Activated CD4-positive, alpha-beta T cell treated with anti-CD3 and anti-CD28 coated beads, Interleukin-2, amount 50 U/mL, for 4 hours (primary cell): ENCODE data around the gene AK4.
"Not testable (repeated sequence)": the region's sequence is repeated elsewhere in the genome, so short reads cannot be mapped to it uniquely, and the experiment has no call there.

ENCODE experiments used
- DNase-seq, 2 experiments: peaks; one replicate each; pipeline ENCODE4 v3.0.0-alpha.2; 2020

The AK4 gene

DNA sequence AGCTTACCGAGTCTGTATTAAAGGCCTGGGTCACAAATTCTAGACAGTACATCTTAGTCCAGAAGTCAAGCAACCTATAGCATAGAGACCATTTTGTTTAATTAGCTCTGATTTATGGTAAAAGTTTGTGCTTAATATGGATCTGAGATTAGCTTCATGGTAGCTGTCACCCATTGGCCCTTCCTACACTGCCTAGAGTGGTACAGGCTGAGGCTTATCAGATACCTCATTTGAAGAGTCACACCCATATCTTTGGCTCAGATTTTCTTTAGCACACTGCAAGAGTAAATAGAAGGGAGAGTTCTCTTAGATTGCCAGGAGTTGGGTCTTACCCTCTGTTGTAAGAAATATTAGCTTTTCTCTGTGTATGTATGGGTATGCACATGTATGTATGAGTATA, 3.6 kb downstream of the AK4 start:
- DNase-seq: no peak

DNA sequence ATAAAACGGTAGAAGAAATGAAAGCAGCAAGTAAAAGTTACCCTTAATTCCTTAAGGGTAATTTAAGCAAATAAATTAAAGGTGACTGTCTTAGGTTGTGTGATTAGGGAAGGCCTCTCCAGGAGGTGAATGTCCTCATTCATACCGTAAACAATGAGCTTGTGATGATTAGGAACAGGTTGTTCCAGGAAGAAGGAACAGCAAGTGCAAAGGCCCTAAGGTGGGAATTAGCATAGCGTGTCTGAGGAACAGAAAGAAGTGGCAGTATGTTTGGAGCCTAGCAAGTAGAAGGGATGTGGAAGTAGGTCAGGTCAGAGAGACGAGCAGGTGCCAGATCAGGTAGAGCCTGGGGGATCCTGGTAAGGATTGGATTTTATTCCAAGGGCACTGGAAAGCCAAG, 5.6 kb downstream of the AK4 start:
- no peak for DNase-seq

DNA sequence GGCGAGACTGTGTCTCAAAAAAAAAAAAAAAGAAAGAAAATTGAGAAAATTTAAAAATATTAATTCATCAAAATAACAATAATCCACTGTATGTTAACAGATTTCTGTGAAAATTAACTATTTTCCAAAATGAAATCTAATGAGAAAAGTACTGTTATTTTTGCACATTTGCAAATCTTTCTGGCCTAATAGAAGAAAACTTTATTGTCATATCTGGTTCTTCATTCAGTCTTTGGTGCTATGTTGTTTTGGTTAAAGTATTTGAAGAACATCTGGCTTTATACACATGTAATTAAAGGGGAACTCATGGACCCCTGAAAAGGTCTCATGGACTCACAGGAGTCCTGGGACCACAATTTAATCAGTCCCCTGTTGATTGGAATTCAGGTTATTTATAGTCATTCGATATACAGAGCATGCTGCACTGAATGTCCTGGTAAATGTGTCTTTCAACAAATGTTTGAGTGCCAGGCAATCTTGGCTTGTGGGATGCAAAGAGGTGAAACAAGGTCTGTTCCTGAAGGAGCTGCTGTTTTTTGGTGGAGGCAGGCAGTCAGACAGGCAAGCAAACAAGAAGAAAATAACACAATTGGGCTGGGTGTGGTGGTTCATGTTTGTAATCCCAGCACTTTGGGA, 9.0 kb downstream of the AK4 start:
- DNase-seq: no peak

DNA sequence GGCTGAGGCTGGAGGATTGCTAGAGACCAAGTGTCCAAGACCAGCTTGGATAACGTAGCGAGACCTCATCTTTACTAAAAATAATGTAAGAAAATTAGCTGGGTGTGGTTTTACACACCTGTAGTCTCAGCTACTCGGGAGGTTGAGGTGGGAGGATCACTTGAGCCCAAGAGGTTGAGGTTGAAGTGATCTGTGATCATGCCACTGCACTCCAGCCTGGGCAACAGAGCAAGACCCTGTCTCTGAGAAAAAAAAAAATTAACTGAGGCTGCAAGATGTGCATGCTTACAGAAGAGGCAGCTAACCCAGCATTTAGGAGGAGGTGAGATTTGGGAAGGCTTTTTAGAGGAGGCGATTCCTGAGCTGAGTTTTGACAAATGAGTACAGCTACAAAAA, 9.5 kb downstream of the AK4 start:
- DNase-seq: no peak

DNA sequence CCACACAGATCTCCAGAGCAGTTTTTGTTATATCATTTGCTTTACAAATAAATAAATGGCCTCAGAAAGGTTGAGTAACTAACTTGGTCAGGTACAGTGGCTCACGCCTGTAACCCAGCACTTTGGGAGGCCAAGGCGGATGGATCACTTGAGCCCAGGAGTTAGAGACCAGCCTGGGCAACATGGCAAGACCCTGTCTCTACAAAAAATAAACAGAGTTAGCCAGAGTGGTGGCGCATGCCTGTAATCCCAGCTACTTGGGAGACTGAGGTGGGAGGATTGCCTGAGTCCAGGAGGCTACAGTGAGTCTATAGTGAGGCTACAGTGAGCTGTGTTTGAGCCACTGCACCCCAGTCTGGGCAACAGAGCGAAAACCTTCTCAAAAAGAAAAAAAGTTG, 11.3 kb downstream of the AK4 start:
- not testable (repeated sequence) for DNase-seq

DNA sequence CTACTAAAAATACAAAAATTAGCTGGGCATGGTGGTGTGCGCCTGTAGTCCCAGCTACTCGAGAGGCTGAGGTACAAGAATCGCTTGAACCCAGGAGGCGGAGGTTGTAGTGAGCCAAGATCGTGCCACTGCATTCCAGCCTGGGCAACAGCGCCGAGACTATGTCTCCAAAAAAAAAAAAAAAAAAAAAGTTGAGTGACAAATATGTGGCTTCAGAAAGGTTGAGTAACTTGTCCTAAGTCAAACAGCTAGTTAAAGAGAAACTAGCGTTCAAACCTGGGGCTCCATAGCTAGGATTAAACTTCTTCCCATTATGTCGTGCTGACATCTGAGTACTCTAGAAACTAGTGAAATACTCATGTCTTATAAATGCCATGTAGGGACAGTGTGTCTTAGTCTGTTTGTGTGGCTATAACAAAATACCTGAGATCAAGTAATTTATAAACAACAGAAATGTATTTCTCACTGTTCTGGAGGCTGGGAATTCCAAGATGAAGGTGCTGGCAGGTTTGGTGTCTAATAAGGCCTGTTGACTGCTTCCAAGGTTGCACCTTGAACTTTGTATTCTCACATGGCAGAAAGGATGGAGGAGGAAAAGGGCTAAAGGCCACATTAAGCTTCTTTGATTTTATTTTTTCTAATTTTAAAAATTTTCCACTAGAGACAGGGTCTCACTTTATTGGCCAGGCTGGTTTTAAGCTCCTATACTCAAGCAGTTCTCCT, 12.0 kb downstream of the AK4 start:
- DNase-seq: no peak

DNA sequence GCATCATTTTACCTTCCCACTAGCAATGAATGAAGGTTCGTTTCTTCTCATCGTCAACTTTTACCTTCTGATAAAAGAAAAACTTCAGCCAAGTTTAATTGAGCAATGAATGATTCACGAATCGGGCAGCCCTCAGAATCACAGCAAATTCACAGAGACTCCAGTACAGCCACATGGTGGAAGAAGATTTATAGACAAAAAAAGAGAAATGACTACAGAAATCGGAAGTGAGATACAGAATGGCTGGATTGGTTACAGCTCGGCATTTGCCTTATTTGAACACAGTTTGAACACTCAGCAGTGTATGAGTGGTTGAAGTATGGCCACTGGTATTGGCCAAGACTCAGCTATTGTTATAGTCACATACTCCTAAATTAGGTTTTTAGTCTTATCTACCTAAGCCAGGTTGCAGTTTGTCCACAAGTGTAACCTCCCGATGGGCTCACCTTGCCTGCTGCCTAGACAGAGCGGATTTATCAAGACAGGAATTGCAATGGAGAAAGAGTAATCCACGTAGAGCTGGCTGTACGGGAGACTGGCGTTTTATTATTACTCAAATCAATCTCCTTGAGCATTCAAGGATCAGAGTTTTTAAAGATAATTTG, 15.3 kb downstream of the AK4 start:
- no peak for DNase-seq

DNA sequence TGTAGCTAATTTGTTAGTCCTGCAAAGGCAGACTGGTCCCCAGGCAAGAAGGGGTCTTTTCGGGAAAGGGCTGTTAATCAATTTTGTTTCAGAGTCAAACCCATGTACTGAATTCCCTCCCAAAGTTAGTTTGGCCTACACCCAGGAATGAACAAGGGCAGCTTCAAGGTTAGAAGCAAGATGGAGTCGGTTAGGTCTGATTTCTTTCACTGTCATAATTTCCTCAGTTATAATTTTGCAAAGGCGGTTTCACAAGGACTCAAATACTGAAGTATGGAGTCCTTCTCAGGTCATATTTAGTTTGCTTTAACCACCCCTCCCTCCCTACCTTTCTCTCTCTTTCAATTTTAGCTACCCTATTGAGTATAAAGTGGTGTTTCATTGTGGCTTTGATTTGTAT, 16.1 kb downstream of the AK4 start:
- not testable (repeated sequence) for DNase-seq

DNA sequence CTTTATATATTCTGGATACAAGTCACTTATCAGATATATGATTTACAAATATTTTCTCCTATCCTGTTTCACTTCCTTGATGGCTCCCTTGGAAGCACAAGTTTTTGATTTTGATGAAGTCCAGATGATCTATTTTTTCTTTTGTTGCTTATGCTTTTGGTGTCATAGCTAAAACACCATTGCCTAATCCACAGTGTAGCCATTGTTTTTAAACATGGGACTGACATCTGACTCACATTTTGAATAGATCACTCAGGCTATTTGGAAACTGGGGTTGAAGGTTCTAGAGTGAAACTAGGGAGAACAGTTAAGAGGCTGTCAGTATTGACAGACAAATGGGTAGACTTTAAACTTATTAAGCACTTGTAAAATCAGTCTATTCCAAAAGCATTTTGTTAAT, 16.6 kb downstream of the AK4 start:
- no peak for DNase-seq

DNA sequence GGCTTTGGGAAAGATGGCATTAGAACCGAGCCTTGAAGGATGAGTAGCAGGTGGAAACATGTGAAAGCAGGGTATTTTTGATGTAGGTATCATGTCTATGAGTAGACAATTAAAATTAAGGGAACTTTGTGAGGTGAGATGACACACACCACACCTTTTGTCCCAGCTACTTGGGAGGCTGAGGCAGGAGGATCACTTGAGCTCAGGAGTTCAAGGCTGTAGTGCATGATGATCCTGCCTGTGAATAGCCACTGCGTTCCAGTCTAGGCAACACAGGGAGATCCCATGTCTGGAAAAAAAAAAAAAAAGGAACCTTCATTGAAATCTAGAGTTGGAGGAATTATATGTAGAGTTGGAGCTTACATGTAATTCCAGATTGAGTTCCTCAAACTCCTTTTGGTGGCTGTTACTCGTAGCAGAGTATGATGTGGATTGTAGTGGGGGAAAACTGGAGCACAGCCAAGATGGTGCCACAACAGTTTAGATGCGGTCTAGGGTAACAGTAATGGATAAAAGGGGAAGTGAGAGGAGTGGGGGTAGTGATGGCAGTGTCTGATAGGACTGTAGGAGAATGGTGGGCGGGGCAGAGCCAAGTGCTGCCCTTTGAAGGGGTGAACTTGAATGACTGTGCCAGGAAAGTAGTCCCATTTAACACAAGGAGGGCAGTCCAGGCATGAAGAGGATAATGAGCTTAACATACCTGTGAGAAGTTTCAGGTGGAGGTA, 17.4 kb downstream of the AK4 start:
- no peak for DNase-seq

DNA sequence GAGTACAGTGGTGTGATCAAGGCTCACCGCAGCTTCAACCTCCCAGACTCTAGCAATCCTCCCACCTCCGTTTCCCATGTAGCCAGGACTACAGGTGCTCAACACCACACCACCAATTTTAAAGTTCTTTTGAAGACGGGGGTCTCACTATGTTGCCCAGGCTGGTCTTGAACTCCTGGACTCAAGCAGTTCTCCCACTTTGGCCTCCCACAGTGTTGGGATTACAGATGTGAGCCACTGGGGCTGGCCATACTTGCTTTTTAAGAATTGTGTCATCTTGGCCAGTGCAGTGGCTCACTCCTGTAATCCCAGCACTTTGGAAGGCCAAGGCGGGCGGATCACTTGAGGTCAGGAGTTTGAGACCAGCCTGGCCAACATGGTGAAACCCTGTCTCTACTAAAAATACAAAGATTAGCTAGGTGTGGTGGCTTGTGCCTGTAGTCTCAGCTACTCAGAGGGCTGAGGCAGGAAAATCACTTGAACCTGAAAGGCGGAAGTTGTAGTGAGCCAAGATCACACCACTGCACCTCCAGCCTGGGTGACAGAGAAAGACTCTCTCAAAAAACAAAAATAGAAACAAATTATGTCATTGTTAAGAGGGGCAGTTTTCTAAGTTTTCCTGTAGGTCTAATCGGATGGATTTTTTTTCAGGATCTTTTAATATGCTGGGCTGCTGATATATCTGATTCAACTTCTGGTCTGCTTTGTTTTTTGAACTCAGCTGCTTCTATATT, 18.7 kb downstream of the AK4 start:
- no peak for DNase-seq

DNA sequence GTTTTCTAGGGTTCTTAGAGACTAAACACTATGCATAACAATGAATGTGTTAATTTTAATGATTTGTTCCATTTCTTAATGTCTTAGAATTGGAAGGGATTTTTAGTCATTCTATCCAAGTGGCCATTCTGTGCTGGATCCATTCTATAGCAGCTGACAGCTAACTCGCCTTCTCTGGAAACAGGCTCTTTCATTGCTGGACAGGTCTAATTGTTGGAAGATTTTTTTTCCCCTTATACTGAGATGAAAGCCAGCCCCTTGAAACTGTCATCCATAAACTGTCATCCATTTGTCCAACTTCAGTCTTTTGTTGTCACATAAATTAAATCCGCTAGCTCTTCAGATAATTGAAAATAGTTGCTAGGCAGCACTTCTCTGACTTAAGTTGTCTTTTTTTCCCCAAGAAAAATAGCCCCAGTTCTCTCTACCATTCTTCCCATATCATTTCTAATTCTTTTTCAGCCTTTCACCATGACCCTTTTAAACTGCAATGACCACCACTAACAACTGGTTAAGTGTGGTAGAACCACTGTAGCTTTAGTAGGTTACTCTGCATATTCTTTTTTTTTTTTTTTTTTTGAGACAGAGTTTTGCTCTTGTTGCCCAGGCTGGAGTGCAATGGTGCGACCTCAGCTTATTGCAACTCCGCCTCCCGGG, 19.7 kb downstream of the AK4 start:
- DNase-seq: no peak

DNA sequence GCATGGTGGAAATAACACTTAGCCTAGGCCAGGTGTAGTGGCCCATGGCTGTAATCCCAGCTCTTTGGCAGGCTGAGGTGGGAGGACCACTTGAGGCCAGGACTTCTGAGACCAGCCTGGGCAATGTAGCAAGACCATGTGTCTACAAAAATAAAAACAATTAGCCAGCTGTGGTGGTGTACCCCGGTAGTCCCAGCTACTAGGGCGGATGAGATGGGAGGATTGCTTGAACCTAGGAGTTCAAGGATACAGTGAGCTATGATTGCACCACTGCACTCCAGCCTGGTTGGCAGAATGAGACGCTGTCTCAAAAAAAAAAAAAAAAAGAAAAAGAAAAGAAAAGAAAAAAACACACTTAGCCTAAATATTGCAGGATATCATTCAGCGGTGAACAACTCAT, 20.9 kb downstream of the AK4 start:
- no peak for DNase-seq

DNA sequence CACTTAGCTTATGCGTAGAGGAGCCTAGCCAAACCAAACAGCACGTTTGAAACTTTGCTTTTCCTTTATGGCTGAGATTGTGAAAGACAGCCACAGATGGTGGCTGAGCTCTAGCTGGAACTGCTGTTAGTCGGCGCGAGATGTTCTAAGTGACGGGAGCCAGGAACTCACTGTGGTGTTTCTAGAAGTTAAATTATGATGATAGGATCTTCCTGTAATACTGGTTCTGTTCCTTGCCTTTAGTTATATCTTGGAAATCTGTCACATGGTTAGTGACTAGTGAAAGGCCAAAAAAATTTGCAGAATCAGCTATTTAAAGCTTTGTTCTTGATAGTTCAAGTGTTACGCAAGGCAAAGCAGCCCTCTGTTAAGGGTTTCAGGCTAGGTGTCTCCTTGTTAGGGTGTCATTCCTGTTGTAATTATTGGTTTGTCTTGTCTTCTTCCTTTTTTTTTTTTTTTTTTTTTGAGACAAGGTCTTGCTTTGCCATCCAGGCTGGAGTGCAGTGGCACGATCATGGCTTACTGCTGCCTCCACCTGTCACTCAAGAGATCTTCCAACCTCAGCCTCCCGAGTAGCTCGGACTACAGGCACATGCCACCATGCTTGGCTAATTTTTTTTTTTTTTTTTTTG, 22.6 kb downstream of the AK4 start:
- DNase-seq: no peak

DNA sequence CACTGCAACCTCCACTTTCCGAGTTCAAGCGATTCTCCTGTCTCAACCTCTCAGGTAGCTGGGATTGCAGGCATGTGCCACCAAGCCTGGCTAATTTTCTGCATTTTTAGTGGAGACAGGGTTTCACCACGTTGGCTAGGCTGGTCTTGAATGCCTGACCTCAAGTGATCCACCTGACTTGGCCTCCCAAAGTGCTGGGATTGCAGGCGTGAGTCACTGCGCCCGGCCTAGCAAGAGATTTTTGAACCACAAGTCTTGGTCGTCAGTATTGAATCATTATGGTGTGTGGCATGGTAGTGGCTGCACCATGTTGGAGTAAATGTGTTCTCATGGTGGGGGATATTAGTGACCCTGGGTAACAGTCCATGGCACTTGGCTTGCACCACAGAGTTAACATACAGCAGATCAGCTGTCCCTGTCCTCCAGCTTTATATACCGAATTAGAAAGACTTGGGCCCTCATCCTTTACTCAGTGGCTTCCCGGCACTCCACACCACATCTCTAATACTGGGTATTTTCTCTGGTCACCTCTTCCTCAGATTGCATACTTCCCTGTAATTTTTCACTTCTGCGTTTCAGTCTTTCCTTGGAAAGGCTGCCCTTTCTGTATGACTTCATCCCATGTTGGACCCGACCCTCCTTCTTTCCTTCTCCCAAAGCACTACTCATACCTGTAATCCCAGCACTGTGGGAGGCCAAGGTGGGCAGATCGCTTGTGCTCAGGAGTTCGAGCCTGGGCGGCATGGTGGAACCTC, 25.1 kb downstream of the AK4 start:
- DNase-seq: no peak

DNA sequence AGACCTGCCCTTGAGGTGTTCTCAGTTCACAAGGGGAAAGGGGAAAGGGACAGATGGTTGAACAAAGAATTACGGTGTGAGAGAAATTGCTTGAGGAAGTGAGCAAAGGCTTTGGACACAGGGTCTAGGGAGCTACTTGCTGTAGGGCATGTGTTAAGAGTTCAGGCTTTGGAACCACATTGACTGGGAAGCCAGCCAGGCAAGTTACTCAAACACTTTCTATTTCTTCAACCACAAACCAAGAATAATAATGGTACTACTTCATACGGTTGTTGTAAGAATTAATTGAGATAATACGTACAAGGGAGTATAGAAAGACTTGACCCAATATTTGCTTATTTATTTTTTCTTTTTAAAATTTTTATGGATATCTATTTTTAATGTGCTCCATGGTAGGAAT, 26.6 kb downstream of the AK4 start:
- DNase-seq: no peak

DNA sequence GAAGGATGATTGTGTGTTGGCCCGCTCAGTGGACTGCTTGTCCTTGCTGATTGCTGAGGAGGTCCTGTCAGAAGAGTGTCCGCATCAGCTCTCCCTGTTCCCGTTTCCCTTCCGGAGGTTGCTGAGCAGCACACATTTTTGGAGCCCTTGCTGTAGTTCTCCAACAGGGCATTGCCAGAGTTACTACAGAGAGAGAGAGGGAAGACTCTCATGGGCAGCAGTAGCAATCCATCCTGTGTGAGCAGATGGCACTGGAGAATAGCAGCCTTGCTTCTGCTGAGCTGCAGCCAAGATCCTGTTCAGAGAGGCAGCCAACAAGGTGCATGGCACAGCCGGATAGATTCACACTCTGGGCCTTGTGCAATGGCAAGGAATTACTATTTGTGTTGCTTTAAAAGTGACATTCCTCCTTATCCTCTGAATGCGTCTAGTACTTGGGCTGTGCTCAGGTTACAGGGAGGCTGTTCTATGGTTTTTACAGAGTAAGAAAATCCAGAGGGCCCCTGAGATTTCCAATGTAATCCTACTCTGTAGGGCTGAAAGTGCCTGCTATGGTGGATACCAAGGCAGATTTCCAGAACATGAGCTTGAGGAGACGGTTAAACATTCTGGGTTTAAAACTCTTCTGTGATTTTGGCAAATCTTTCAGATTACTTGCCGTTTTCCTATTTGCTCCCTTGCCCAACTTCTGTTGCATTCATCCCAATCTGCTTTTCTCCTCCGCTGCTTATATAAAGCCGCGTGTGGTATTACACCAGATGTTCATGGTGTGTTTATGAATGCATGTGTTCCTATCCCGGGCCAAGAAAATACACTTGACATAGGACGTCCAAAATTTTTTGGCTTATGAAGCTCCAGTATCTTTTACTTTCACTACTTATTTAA, 27.4 kb downstream of the AK4 start:
- no peak for DNase-seq

DNA sequence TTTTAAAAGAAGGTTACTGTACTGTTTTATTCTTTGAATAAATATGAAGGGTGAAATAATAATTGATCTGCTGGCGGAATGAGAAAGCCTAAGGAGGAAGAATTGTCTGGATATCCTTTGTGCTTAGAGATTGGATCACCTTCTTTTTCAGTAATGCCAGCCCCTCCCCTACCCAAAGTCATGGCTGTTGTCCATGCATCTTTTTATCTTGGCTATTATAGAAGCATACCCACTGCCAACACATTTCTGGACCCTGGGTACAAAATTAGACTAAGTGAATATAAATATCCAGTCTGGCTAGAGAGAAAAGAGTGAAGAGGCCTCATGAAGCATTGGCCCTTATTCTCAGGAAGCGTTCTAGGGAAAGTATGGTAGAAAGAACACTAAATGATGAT, 28.1 kb downstream of the AK4 start:
- no peak for DNase-seq

DNA sequence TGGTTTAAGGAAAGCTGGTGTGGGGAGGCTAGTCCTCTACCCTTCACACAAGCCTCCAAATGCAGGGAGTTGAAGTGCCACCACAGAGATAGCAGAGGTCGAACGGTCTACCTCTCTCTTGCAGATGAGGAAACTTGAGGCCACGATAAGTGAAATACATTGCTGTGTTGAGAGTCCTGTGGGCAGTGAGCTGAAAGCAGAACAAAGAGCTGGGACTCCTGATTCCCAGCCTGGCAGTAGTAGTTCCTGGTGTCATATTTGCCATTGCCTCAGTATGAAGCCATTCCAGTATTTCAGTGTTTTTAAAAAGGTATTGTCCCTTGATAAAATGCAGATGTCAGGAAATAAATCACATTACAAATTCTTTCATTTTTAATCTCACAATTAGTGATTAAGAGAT, 28.6 kb downstream of the AK4 start:
- no peak for DNase-seq

DNA sequence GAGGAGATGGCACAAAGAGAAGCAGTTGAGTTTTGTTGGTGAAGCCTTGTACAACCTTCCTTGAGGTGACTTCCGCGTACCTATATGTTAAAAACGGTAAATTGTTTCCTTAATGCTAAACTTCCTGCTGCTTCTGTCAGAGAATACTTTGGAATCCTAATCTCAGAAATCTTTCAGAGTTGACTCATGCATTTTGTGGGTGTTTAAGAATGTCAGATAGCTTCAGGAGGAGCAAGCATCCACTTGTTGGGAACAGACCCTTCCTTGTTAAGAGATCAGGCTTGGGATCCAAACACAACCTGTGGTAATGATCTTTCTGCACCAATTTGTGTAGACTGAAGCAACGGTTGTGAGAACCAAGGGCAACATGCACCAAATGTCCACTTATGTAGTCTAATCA, 29.5 kb downstream of the AK4 start:
- DNase-seq: no peak
